Mesodermal cell (in vitro differentiated cells): Measurements from ENCODE around the gene PFAS.

Experiments used
- H3K27ac ChIP-seq: 2 replicates; pipeline ENCODE4 v1.7.0; 2013; ENCODE audit warnings: mild to moderate bottlenecking, low read depth, low read length, moderate library complexity; ENCODE audit not compliant: severe bottlenecking
- H3K36me3 ChIP-seq: 2 replicates; pipeline ENCODE4 v1.7.1; 2013; ENCODE audit warnings: mild to moderate bottlenecking, low read length, moderate library complexity; ENCODE audit not compliant: control insufficient read depth, insufficient read depth
- H3K4me1 ChIP-seq: one replicate; pipeline ENCODE4 v1.7.1; 2013; ENCODE audit warnings: mild to moderate bottlenecking, low read length; ENCODE audit not compliant: insufficient read depth, control insufficient read depth, poor library complexity, severe bottlenecking
- H3K4me3 ChIP-seq: 2 replicates; pipeline ENCODE4 v1.7.0; 2013; ENCODE audit warnings: low read length, control low read depth, mild to moderate bottlenecking; ENCODE audit not compliant: insufficient read depth, poor library complexity, severe bottlenecking; ENCODE audit errors: extremely low read depth
- H3K9me3 ChIP-seq: 2 replicates; pipeline ENCODE4 v1.7.1; 2013; ENCODE audit warnings: mild to moderate bottlenecking, low read length, moderate library complexity; ENCODE audit not compliant: control insufficient read depth
- WGBS, 2 experiments: methylation state at CpG; one replicate each; pipeline ENCODE4 v1.1.5; 2013; ENCODE audit warnings: missing lambda C conversion rate in 2 of 2; ENCODE audit not compliant: insufficient coverage in 2 of 2; 5-methylcytosine and 5-hydroxymethylcytosine counted together

Gene PFAS

GRCh38 chr17:8312726-8313600 is 63.9 kb downstream of the PFAS start:
- H3K36me3 ChIP-seq: no peaks in the 10 kb centered on the region
- H3K9me3 ChIP-seq: no peaks in the 10 kb centered on the region
- H3K4me1 ChIP-seq: peaks cover 4% of the 10 kb centered on the region
- 80 to 84% methylated on average over 8 to 15 of the region's 16 CpGs for WGBS, 2 experiments
- no peak overlapping the region for H3K4me3 ChIP-seq
- H3K27ac ChIP-seq: no peak overlapping the region

DNA sequence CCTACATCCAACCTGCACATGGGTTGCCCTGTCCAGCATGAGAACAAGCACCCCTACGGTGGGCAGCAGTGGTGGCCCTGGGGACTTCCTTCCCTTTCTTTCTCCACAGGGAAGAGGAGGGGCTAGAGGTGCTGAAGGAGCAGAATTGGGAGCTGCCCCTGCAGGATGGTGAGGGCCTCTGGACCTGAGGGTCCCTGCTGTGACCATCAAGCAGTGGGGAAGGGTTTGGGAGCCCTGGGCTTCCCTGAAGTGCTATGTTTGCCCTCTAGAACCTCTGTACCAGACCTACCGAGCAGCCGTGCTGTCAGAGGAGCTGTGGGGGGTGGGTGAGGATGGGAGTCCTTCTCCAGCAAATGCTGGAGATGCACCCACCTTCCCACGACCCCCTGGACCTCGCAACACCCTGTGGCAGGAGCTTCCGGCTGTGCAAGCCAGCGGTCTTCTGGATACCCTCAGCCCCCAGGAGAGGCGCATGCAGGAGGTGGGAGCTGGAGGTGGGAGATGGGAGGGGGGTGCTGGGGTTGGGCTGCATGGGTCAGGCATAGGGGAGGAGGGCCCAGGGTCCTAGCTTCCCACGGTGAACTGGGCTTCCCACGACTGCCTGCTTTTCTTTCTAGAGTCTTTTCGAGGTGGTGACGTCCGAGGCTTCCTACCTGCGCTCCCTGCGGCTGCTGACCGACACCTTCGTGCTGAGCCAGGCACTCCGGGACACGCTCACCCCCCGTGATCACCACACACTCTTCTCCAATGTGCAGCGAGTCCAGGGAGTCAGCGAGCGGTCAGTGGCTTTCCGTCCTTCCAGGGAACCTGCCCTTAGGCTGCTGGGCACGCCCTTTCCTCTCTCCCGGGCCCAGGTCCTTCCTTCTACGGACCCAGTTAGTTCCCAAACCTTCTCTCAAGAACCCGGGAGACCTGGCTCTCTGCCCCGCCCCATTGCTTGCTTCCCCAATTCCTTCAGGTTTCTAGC is 66.0 kb downstream of the PFAS start:
- Histone ChIP-seq H3K4me3 (peak overlapping the region; percentile 10), H3K27ac (no peak overlapping the region), H3K4me1 (peaks cover 4% of the 10 kb centered on the region), H3K9me3 (no peaks in the 10 kb centered on the region), H3K36me3 (no peaks in the 10 kb centered on the region)
- 9 to 12% methylated on average over 20 to 25 of the region's 29 CpGs for WGBS, 2 experiments

GRCh38 chr17:8315764-8316217 is 66.7 kb downstream of the PFAS start:
- H3K4me3 ChIP-seq: peak overlapping the region; percentile 10
- H3K9me3 ChIP-seq: no peaks in the 10 kb centered on the region
- 10 to 15% methylated on average over 14 to 20 of the region's 26 CpGs for WGBS, 2 experiments
- no peaks in the 10 kb centered on the region for H3K36me3 ChIP-seq
- H3K27ac ChIP-seq: no peak overlapping the region
- peaks cover 4% of the 10 kb centered on the region for H3K4me1 ChIP-seq

GRCh38 chr17:8318010-8318935 is 69.2 kb downstream of the PFAS start:
- peaks cover 10% of the 10 kb centered on the region for H3K4me1 ChIP-seq
- no peak overlapping the region for H3K4me3 ChIP-seq
- H3K9me3 ChIP-seq: no peaks in the 10 kb centered on the region
- H3K27ac ChIP-seq: no peak overlapping the region
- no peaks in the 10 kb centered on the region for H3K36me3 ChIP-seq
- WGBS, 2 experiments: 84 to 85% methylated on average over 19 of the region's 24 CpGs
